ENCODE data around the gene PHF21B.

GRCh38 chr22:44933666-44934453 is 75.9 kb downstream of the PHF21B start:
- TF ChIP-seq, protein P1, sequence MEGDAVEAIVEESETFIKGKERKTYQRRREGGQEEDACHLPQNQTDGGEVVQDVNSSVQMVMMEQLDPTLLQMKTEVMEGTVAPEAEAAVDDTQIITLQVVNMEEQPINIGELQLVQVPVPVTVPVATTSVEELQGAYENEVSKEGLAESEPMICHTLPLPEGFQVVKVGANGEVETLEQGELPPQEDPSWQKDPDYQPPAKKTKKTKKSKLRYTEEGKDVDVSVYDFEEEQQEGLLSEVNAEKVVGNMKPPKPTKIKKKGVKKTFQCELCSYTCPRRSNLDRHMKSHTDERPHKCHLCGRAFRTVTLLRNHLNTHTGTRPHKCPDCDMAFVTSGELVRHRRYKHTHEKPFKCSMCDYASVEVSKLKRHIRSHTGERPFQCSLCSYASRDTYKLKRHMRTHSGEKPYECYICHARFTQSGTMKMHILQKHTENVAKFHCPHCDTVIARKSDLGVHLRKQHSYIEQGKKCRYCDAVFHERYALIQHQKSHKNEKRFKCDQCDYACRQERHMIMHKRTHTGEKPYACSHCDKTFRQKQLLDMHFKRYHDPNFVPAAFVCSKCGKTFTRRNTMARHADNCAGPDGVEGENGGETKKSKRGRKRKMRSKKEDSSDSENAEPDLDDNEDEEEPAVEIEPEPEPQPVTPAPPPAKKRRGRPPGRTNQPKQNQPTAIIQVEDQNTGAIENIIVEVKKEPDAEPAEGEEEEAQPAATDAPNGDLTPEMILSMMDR (conservative IDR thresholded peaks at IDR 0.05): no peak
- TF ChIP-seq ZFX (IDR thresholded peaks at IDR 0.05): no peak
